NCI-H2196 (cell line): ENCODE data around the gene ASH1L.
"Not testable (repeated sequence)": the region's sequence is repeated elsewhere in the genome, so short reads cannot be mapped to it uniquely, and the experiment has no call there.

ENCODE experiments used
- DNase-seq: peaks from one replicate; lab custom pipeline; 2025; ENCODE audit not compliant: unreplicated experiment; lab: John Stamatoyannopoulos, UW

ASH1L gene

DNA sequence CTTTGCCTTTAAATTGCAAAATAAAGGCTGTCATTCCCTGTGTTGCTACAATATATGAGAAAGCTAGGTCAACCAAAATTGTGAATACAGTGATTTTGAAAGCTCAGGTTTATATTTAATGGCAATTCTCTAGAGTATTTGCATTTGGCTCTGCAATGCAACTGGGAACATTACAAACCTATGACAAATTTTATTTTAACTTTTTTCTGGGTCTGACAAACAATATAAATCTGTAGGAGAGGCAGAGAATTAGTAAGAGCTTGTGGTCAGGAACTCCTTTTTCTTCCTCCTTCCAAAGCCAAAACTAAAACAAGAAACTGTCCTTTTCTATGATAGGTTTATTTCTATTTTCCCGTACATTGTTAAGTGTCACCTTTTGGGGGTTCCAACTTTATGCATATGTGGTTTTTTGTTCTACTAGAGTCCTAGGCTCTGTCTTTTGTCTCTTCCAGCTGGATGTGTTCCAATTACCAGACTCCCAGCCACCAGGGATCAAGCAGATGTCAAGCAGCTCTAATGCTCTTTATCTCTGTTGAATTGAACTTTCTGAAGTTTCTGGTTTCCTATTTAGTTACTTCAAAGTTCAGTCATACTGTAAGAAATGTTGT is 106.9 kb downstream of the ASH1L start:
- DNase-seq: no peak

DNA sequence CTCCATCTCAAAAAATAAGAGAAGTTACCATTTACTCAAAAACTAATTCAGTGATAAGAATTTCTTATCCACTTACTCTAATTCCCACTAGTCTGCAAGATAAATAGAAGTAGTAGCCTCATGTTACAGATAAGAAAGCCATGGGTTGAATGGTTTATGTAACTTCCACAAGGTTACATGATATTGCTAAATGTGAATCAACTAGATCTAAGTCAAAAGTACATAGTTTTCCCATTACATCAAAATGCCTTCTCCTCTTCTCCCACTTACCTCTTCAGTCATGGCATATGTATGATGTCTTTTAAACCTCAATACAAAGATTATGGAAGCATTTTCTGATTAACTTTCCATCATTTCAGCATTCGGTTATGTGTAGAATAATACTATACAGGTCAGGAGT is 108.5 kb downstream of the ASH1L start:
- no peak for DNase-seq

DNA sequence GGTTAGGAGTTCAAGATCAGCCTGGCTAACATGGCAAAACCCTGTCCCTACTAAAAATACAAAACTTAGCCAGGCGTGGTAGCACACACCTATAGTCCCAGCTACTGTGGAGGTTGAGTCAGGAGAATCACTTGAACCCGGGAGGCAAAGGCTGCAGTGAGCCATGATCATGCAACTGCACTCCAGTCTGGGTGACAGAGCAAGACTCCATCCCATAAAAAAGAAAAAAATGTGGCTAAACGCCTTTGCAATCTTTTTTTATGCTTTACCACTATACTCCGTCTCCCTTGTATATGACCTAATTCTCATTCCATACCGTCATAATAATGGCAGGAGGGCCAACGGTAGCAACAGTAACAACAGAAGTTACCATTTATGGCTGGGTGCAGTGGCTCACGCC is 109.5 kb downstream of the ASH1L start:
- no peak for DNase-seq

DNA sequence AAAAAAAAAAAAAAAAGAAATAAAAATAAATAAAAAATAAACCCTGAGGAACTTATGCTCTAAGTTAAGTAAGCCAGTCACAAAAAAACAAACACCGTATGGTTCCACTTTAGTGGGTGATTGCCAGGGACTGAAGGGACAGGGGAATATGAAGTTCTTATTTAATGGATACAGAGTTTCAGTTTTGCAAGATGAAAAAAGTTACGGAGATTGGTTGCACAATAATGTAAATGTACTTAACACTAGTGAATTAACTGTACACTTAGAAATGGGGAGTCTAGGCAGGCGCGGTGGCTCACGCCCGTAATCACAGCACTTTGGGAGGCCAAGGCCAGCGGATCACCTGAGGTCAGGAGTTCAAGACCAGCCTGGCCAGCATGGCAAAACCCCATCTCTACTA is 111.4 kb downstream of the ASH1L start:
- no peak for DNase-seq

DNA sequence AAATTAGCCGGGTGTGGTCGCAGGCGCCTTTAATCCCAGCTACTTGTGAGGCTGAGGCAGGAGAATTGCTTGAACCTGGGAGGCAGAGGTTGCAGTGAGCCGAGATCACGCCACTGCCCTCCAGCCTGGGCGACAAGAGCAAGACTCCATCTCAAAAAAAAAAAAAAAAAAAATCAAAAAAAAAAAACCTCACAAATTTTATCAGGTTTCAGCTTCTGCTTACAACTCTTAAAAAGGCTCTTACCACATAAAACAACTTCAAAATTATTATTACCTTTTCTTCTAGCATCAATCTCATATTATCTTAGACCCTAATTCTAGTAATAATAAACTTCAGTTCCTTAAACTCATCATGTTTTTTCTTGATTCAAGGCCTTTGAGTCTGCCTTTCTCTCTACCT is 120.2 kb downstream of the ASH1L start:
- DNase-seq: not testable (repeated sequence)

DNA sequence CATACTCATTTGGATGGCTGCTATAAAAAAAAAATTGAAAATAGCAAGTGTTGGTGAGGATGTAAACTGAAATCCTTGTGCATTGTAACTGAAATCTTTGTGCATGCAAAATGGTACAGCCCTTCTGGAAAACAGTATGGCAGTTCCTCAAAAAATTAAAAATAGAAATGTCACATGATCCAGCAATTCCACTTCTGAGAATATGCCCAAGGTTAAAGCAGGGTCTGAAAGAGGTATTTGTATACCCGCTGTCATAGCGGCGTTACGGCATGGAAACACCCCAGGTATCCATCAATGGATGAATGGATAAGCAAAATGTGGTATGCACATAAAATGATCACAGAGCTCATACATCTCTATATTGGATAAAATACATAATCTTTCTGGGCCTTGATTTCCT is 125.2 kb downstream of the ASH1L start:
- DNase-seq: no peak

DNA sequence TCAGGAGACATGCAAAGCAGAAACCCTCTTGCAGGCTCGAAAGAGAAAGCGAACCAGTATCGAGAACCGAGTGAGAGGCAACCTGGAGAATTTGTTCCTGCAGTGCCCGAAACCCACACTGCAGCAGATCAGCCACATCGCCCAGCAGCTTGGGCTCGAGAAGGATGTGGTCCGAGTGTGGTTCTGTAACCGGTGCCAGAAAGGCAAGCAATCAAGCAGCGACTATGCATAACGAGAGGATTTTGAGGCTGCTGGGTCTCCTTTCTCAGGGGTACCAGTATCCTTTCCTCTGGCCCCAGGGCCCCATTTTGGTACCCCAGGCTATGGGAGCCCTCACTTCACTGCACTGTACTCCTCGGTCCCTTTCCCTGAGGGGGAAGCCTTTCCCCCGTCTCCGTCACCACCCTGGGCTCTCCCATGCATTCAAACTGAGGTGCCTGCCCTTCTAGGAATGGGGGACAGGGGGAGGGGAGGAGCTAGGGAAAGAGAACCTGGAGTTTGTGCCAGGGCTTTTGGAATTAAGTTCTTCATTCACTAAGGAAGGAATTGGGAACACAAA is 128.7 kb downstream of the ASH1L start:
- not testable (repeated sequence) for DNase-seq

DNA sequence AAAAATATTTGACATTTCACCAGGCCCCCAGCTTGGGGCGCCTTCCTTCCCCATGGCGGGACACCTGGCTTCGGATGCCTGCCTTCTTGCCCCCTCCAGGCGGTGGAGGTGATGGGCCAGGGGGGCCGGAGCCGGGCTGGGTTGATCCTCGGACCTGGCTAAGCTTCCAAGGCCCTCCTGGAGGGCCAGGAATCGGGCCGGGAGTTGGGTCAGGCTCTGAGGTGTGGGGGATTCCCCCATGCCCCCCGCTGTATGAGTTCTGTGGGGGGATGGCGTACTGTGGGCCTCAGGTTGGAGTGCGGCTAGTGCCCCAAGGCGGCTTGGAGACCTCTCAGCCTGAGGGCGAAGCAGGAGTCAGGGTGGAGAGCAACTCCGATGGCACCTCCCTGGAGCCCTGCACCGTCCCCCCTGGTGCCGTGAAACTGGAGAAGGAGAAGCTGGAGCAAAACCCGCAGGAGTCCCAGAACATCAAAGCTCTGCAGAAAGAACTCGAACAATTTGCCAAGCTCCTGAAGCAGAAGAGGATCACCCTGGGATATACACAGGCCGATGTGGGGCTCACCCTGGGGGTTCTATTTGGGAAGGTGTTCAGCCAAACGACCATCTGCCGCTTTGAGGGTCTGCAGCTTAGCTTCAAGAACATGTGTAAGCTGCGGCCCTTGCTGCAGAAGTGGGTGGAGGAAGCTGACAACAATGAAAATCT is 129.3 kb downstream of the ASH1L start:
- not testable (repeated sequence) for DNase-seq

DNA sequence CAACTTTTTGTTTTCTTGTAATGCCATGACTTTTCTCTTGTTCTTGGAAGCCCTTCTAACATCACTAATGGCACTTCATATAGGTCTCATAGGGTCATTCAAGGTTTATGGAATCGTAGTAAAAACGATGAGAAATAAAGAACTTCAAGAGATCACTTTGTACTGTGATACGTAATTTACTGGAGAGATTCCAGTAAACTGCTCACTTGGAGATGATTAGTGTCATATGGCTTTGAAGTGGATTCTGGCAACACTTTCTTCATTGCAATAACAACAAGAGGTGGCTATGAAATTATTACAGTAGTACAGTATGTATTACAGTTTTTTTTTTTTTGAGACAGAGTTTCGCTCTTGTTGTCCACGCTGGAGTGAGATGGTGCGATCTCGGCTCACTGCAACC is 138.5 kb downstream of the ASH1L start:
- no peak for DNase-seq

DNA sequence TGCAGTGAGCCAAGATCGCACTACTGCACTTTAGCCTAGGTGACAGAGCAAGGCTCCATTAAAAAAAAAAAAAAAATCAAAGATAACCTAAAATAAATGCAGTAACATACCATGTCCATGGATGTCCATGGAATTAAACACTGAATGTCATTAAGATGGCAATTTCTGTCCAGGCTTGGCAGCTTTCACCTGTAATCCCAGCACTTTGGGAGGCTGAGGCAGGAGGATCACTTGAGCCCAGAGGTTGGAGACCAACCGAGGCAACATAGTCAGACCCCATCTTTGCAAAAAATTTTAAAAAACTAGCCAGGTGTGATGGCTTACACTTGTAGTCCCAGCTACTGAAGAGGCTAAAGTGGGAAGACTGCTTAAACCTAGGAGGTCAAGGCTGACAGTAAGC is 141.8 kb downstream of the ASH1L start:
- no peak for DNase-seq

DNA sequence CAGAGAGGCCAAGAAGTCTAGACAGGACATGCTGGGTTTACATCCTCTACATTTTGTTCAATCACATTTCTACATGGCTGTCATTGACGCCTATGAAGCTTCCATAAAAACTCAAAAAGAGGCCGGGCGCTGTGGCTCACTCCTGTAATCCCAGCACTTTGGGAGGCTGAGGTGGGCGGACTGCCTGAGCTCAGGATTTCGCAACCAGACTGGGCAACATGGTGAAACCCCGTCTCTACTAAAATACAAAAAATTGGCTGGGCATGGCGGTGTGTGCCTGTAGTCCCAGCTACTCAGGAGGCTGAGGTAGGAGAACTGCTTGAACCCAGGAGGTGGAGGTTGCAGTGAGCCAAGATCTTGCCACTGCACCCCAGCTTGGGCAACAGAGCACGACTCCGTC is 150.8 kb downstream of the ASH1L start:
- not testable (repeated sequence) for DNase-seq

DNA sequence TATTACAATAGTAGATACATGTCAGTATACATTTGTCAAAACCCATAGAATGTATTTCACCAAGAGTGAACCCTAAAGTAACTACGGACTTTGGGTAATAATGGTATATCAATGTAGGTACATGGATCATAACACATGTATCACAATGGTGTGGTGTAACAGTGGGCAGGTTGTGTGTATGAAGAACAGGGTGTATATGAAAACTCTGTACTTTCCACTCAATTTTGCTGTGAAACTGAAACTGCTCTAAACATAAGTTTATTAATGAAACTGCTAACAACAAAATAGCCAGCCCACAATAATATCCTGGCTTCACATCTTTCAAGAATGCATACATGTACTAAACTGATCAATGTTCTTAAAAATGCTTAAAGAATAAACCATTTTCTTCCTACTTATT is 151.7 kb downstream of the ASH1L start:
- no peak for DNase-seq

DNA sequence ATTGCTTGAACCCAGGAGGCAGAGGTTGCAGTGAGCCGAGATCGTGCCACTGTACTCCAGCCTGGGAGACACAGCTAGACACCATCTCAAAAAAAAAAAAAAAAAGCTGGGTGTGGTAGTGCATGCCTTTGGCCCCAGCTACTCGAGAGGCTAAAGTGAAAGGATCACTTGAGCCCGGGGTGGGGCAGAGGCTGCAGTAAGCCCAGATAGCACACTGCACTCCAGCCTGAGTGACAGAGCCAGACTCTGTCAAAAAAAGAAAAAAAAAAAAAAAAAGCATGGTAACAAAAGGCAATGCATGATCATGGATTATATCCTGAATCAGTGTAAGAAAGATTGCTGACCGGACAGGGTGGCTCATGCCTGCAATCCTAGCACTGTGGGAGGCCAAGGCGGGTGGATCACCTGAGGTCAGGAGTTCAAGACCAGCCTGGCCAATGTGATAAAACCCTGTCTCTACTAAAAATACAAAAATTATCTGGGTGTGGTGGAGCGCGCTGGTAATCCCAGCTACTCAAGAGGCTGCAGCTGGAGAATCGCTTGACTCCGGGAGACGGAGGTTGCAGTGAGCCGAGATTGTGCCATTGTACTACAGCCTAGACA is 165.6 kb downstream of the ASH1L start:
- DNase-seq: no peak

DNA sequence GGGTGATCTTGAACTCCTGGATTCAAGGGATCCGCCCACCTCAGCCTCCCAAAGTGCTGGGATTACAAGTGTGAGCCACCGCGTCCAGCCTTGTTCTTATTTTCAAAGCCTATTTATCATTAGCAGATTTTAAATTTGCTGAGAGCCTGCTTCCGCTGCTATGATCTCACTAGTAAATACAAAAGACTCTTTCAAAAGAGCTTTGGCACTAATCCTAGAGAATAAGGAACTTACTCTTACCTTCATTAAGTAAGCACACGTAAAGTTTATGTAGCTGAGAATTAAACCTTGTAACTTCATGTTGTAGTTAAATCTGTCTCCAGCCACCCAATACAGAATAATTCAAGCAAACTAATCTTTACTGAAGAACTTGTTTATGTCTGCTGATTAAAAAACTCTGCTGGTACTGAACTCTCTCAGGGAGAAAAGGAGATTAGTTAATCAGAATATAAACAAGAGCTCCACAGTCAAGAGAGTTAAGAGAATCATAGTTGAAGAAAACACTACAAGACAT is 169.6 kb downstream of the ASH1L start:
- DNase-seq: no peak

DNA sequence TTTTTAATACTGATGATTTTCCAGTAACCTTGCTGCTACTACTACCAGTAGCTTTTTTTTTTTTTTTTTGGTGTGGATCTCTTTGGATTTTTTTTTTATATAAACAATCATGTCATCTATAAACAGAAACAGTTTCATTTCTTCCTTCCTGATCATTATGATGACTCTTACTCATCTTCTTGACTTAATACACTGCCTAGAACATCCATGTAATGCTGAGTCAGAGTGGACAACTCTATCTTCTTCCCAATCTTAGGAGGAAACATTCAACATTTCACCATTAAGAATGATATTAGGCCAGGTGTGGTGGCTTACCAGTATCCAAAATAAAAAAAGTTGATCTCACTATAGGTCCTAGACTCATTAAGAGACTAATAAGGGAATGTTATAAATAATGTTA is 172.8 kb downstream of the ASH1L start:
- DNase-seq: no peak

DNA sequence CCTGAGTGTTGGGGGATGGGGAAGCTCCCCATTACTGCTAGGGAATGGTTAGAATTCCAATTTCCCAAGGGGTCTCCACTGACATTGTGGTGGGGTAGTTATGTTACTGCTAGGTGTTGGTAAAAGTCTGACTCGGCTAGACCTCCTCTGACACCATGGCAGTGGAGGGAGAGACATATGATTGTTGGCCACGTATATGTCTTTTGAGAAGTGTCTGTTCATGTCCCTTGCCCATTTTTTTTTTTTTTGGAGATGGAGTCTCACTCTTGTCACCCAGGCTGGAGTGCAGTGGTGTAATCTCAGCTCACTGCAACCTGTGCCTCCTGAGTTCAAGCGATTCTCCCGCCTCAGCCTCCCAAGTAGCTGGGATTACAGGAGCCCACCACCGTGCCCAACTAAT is 176.8 kb downstream of the ASH1L start:
- not testable (repeated sequence) for DNase-seq

DNA sequence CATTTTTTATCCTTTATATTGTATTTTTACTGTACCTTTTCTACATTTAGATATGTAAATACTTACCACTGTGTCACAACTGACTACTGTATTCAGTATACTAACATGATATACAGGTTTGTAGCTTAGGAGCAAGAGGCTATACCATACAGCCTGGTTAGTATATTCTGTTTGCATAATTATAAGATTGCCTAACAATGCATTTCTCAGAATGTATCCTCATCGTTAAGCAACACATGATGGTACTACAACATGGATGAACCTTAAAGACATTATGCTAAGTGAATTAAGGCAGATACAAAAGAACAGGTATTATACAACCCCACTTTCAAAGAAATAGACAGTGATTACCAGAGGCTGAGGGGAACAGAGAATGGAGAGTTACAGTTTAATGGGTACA is 179.2 kb downstream of the ASH1L start:
- no peak for DNase-seq

DNA sequence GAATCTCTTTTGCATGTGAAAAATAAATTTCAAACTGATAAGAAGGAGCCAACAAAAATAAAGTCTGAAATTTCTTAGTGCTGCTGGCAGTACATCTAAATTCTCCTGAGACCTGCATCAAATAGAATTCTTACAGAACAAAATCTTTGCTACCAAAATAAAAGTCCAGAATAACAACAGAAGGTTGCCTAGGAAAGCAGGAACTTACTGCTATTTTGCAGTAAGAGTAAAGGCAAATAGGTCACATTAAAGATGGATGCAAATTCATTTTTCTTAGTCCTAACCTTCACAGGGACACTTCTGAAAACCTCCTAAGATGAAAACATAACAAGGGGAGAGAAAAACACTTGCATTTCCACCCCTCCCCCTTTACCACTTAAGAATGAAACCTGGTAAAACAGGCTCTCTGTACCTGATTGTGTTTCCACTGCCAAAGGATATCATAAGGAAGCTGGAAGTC is 182.9 kb downstream of the ASH1L start:
- DNase-seq: peak; percentile 34

DNA sequence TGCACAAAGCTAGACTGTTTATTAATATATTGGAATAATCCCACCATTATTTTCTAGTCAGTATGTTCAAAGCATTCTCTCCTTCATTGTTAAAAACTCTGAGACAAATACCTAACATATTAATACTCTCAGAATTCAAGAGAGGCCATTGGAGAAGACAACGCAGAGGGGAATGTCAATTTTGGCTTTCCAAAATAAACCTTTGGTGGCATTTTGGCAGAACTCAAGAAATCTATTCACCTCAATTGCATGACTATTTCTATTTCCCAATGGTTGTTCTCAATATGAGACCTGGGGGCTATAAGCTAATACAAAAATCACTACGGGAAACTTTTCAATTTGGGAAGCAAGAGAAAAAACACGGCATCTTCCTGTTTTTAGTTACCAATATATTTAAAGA is 183.4 kb downstream of the ASH1L start:
- DNase-seq: no peak

DNA sequence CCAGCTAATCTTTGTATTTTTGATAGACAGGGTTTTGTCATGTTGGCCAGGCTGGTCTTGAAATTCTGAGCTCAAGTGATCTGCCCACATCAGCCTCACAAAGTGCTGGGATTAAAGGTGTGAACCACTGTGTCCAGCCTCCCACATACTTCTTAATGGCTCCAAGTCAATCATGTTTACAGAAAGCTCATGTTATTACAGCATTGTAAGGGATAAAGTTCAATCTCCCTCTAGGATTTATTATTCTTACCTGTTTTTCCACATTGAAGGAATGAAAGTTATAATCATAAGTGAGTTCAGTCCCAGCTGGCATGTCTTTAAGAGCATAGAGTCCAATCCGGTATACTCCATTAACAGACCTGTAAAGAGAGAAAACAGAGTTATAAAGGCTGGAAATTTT is 202.6 kb downstream of the ASH1L start:
- no peak for DNase-seq

DNA sequence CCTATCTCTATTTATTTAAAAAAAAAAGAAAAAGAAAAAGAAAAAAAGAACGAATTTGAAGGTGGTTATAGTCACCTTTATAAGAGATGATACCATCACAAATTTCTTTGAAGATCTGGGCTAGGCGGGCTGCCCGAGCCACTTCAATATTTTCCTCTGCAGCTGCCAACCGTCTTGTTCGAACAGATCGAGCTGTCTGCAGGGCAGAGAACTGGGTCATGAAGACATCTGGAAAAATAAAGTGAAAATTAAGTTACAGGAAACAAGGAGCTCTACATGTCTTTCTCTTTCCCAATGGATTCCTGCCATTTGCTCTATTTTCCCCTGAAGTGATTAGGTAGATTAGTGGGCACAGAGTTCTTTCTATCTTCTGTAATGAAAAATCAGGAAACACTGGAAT is 210.0 kb downstream of the ASH1L start:
- DNase-seq: no peak

DNA sequence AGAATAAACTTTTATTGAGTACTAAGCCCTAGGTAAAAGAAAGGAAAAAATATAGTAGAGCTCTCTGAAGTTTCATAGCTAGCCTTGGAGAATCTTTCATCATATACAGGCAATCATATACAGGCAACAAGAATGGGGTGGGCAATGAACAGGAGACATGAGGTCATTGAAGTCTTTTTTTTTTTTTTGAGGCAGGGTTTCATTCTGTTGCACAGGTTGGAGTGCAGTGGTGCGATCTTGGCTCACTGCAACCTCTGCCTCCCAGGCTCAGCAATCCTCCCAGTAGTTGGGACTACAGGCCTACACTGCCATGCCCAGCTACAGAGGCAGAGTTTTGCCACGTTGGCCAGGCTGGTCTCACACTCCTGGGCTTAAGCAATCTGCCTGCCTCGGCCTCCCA is 219.8 kb downstream of the ASH1L start:
- DNase-seq: no peak
